IMR-90 (cell line): Measurements from ENCODE around the gene GAMT. TPM values are rescaled to one million over a fixed set of nuclear protein-coding genes. Genes with fewer than 3 reads are reported as not detected.

Experiments
- ATAC-seq: fragments of 200-7000 bp; cut with Tn5 transposase; 2 replicates; pipeline ENCODE4 v1.9.1; 2020; ENCODE audit warnings: low read depth, mild to moderate bottlenecking, moderate library complexity
- BruUV-seq: library from RNA; stranded (reverse); fragments of 400-500 nt; replicated peaks from 2 replicates; lab custom pipeline; 2021; lab: Mats Ljungman, UMichigan
- CTCF ChIA-PET: fragments of 300-600 bp; formaldehyde crosslinking; extraction: SDS; loops from one replicate; lab custom pipeline; 2021; ENCODE audit warnings: antibody characterized with exemption; lab: Yijun Ruan, JAX
- POLR2A ChIA-PET: fragments of 300-600 bp; sonication (Branson Sonifier 250); formaldehyde crosslinking; loops from one replicate; lab custom pipeline; 2022; ENCODE audit warnings: antibody characterized with exemption; ENCODE audit not compliant: unreplicated experiment; lab: Charles Lee
- DNase-seq: peaks from one replicate; pipeline ENCODE4 v3.0.0; 2013
- H2AFZ ChIP-seq: replicated peaks from 2 replicates; pipeline ENCODE3; 2013; ENCODE audit warnings: low read length, mild to moderate bottlenecking; ENCODE audit not compliant: poor library complexity
- H2AK5ac ChIP-seq: 2 replicates; pipeline ENCODE4 v1.6.1; 2013; ENCODE audit warnings: low read depth, low read length, inconsistent platforms
- H2AK9ac ChIP-seq: replicated peaks from 2 replicates; pipeline ENCODE3; 2013; ENCODE audit warnings: mild to moderate bottlenecking, low read depth, low read length, moderate library complexity; ENCODE audit not compliant: poor library complexity
- H2BK120ac ChIP-seq: 2 replicates; pipeline ENCODE4 v1.6.1; 2013; ENCODE audit warnings: low read depth, low read length, inconsistent platforms
- H2BK15ac ChIP-seq: 3 replicates; pipeline ENCODE4 v1.6.1; 2013; ENCODE audit warnings: low read depth, low read length, inconsistent platforms
- H2BK20ac ChIP-seq: 2 replicates; pipeline ENCODE4 v1.6.1; 2013; ENCODE audit warnings: low read depth, mild to moderate bottlenecking, inconsistent platforms, low read length, moderate library complexity
- H2BK5ac ChIP-seq: 2 replicates; pipeline ENCODE4 v1.6.1; 2013; ENCODE audit warnings: mild to moderate bottlenecking, low read depth, low read length, inconsistent platforms; ENCODE audit not compliant: poor library complexity, severe bottlenecking
- H3K14ac ChIP-seq: replicated peaks from 2 replicates; pipeline ENCODE4 v1.6.1; 2013; ENCODE audit warnings: low read depth, low read length, inconsistent platforms
- H3K18ac ChIP-seq: 2 replicates; pipeline ENCODE4 v1.6.1; 2013; ENCODE audit warnings: low read depth, low read length, control low read depth
- H3K23ac ChIP-seq: 2 replicates; pipeline ENCODE4 v1.6.1; 2013; ENCODE audit warnings: low read depth, low read length, inconsistent platforms
- H3K27ac ChIP-seq: 2 replicates; pipeline ENCODE4 v1.5.1; 2013; ENCODE audit warnings: mild to moderate bottlenecking, control low read depth, low read length; ENCODE audit not compliant: insufficient read depth
- H3K27me3 ChIP-seq: 2 replicates; pipeline ENCODE4 v1.6.1; 2013; ENCODE audit warnings: low read length; ENCODE audit not compliant: control insufficient read depth, insufficient read depth
- H3K36me3 ChIP-seq: 2 replicates; pipeline ENCODE4 v1.6.1; 2013; ENCODE audit warnings: low read length, mixed read lengths; ENCODE audit not compliant: control insufficient read depth, insufficient read depth
- H3K4ac ChIP-seq: 2 replicates; pipeline ENCODE4 v1.6.1; 2013; ENCODE audit warnings: low read depth, low read length, inconsistent platforms
- H3K4me1 ChIP-seq: 2 replicates; pipeline ENCODE4 v1.6.1; 2013; ENCODE audit warnings: low read length, mixed read lengths; ENCODE audit not compliant: control insufficient read depth, insufficient read depth
- H3K4me2 ChIP-seq: 2 replicates; pipeline ENCODE4 v1.6.1; 2013; ENCODE audit warnings: low read depth, mild to moderate bottlenecking, control low read depth, low read length, moderate library complexity
- H3K4me3 ChIP-seq: 2 replicates; pipeline ENCODE4 v1.5.1; 2013; ENCODE audit warnings: low read depth, mild to moderate bottlenecking, control low read depth, low read length, moderate library complexity; ENCODE audit not compliant: insufficient read depth
- H3K56ac ChIP-seq: 2 replicates; pipeline ENCODE4 v1.6.1; 2013; ENCODE audit warnings: low read length, inconsistent platforms; ENCODE audit not compliant: insufficient read depth; ENCODE audit errors: extremely low read depth
- H3K79me1 ChIP-seq, 2 experiments: 2 replicates each; pipeline ENCODE4 v1.6.1; 2013; ENCODE audit warnings: low read length in 2 of 2, inconsistent platforms in 1 of 2, low read depth in 1 of 2
- H3K9ac ChIP-seq: 2 replicates; pipeline ENCODE4 v1.6.1; 2013; ENCODE audit warnings: low read depth, low read length, control low read depth
- H3K9me1 ChIP-seq: 2 replicates; pipeline ENCODE4 v1.6.1; 2013; ENCODE audit warnings: low read length, inconsistent platforms; ENCODE audit not compliant: insufficient read depth
- H3K9me3 ChIP-seq: 2 replicates; pipeline ENCODE4 v1.6.1; 2013; ENCODE audit warnings: low read length; ENCODE audit not compliant: control insufficient read depth, insufficient read depth
- H4K20me1 ChIP-seq: 2 replicates; pipeline ENCODE4 v1.6.1; 2013; ENCODE audit warnings: low read length, inconsistent platforms; ENCODE audit not compliant: insufficient read depth
- H4K5ac ChIP-seq: 2 replicates; pipeline ENCODE4 v1.6.1; 2013; ENCODE audit warnings: mild to moderate bottlenecking, low read depth, low read length, control low read depth
- H4K8ac ChIP-seq, 2 experiments: 2 replicates each; pipeline ENCODE4 v1.6.1; 2013; ENCODE audit warnings: low read depth in 2 of 2, low read length in 2 of 2, control low read depth in 1 of 2, inconsistent platforms in 1 of 2
- H4K91ac ChIP-seq: 2 replicates; pipeline ENCODE4 v1.6.1; 2013; ENCODE audit warnings: low read depth, low read length, inconsistent platforms; ENCODE audit not compliant: insufficient read depth
- BHLHE40 ChIP-seq: fragments of 150-350 bp; IDR thresholded peaks from 2 replicates; pipeline ENCODE4 v1.6.1; 2016; ENCODE audit warnings: mild to moderate bottlenecking, low read depth, low read length
- CEBPB ChIP-seq: IDR thresholded peaks from 2 replicates; pipeline ENCODE4 v1.6.1; 2012; ENCODE audit warnings: low read depth, low read length, improper control_type of control experiment
- CHD1 ChIP-seq: IDR thresholded peaks from 2 replicates; pipeline ENCODE4 v1.6.1; 2012; ENCODE audit warnings: low read depth, low read length, improper control_type of control experiment
- FOS ChIP-seq: fragments of 150-350 bp; IDR thresholded peaks from 2 replicates; pipeline ENCODE4 v1.6.1; 2016; ENCODE audit warnings: low read depth, low read length
- MAZ ChIP-seq: IDR thresholded peaks from 2 replicates; pipeline ENCODE4 v1.6.1; 2012; ENCODE audit warnings: low read depth, mild to moderate bottlenecking, low read length, improper control_type of control experiment, moderate library complexity, borderline replicate concordance
- MXI1 ChIP-seq: IDR thresholded peaks from 2 replicates; pipeline ENCODE4 v1.6.1; 2012; ENCODE audit warnings: low read depth, mild to moderate bottlenecking, low read length, moderate library complexity, borderline replicate concordance
- NFE2L2 ChIP-seq: fragments of 150-350 bp; IDR thresholded peaks from 2 replicates; pipeline ENCODE4 v1.6.1; 2016; ENCODE audit warnings: low read depth, mild to moderate bottlenecking, low read length
- POLR2A ChIP-seq: IDR thresholded peaks from 2 replicates; pipeline ENCODE4 v1.6.1; 2012; ENCODE audit warnings: mild to moderate bottlenecking, low read depth, low read length
- RCOR1 ChIP-seq: IDR thresholded peaks from 2 replicates; pipeline ENCODE4 v1.6.1; 2012; ENCODE audit warnings: mild to moderate bottlenecking, low read length, improper control_type of control experiment; ENCODE audit not compliant: insufficient replicate concordance
- RFX5 ChIP-seq: IDR thresholded peaks from 2 replicates; pipeline ENCODE4 v1.8.0; 2012; ENCODE audit warnings: low read depth, mild to moderate bottlenecking, low read length, moderate library complexity
- SMC3 ChIP-seq: fragments of 150-350 bp; IDR thresholded peaks from 2 replicates; pipeline ENCODE4 v1.6.1; 2016; ENCODE audit warnings: low read depth, mild to moderate bottlenecking, antibody characterized with exemption, low read length, moderate library complexity
- whole genome bisulfite sequencing, 2 experiments: methylation state at CpG; one replicate each; pipeline versions ENCODE4 v1.1.5 to v1.1.7; 2013; ENCODE audit warnings: missing lambda C conversion rate in 2 of 2; ENCODE audit not compliant: insufficient read length in 1 of 2; ENCODE audit errors: extremely low coverage in 2 of 2; 5-methylcytosine and 5-hydroxymethylcytosine counted together
- dilution Hi-C: fragments of 300-500 bp; cut with HindIII; formaldehyde crosslinking; loops from one replicate; pipeline ENCODE4 v1.14.3; 2018; ENCODE audit warnings: low sequenced_read_pairs; ENCODE audit not compliant: unreplicated experiment
- in situ Hi-C: fragments of 300-500 bp; cut with MboI; formaldehyde crosslinking; loops from 3 replicates; pipeline ENCODE4 v1.14.3; 2019; ENCODE audit warnings: low sequenced_read_pairs, inconsistent platforms, mixed read lengths
- intact Hi-C: fragments of 100-400 bp; cut with micrococcal nuclease; formaldehyde crosslinking; loops from 2 replicates; pipeline ENCODE4 v1.10.0; 2022
- polyA plus RNA-seq, 3 experiments: library from polyadenylated mRNA; depleted of rRNA; stranded (reverse); fragments of >200 nt; gene quantifications; 2 replicates each; pipeline ENCODE4 v1.2.3, GENCODE V29; 2012; ENCODE audit warnings: low replicate concordance in 1 of 3
- total RNA-seq: library from RNA; depleted of rRNA; stranded (reverse); fragments of >200 nt; gene quantifications from 2 replicates; pipeline ENCODE4 v1.2.3, GENCODE V29; 2012
- TF ChIP-seq, protein P1 (sequence below): fragments of 150-350 bp; IDR thresholded peaks from 2 replicates; pipeline ENCODE4 v1.6.1; 2016; ENCODE audit warnings: low read depth, mild to moderate bottlenecking, low read length, moderate library complexity, borderline replicate concordance
- TF ChIP-seq, protein P2 (sequence below): fragments of 150-350 bp; IDR thresholded peaks from 2 replicates; pipeline ENCODE4 v1.6.1; 2017; ENCODE audit warnings: mild to moderate bottlenecking, antibody characterized with exemption, low read length, low read depth
- TF ChIP-seq, protein P3 (sequence below): conservative IDR thresholded peaks from 2 replicates; pipeline ENCODE4 v1.5.1; 2012; ENCODE audit warnings: mild to moderate bottlenecking, low read depth, low read length, improper control_type of control experiment

GAMT gene
- total and polyA plus RNA-seq, 2 of the 4 experiments (the other 2 are of a cell fraction): 22.8 to 51.8 TPM

DNA sequence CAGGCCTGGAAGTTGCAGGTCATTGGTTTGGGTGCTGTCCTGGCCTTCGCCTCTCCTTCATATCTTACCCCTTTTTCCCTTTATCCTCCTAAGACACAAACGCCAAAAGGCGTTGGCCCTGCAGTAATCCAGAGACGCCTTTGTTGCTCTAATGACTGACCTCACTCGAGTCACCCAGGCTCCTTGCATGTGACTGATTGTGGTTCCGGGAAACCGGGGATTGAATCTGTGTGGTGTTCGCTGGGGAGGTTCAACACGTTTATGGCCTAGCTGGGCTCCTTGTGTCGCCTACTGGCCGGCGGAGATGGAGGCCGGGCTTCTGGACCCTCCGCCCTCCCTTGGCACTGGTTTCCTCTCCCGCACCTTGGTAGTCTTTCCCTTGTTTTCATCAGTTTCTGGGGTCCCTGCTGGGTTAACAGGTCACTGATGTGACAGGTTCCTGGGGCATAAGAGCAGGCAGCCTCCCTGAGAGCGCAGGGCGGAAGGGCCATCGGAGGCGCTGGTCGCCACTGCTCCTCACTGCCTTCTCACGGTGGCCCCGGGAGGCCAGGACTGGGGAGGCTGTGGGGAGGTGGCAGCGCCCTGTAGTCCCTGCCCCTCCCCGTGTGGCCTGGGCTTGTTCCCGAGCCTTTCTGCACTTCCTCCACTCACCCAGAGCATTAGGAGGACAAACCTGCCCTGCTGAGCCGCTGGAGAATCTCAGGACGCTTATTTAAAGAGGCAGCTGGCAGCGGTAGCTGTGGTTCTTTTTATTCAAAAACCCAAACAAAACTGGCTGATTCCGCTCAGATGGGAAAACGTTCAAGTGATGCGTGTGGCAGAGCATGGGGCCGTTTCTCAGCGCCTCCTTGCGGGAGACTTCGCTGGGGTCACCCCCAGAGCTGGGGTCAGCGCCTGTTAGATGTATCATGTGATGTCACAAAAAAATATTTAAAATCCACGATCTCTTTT lies 35.7 kb downstream of the GAMT start:
- no peak overlapping the region for H3K4ac ChIP-seq
- no peaks in the 10 kb centered on the region for H3K9me3 ChIP-seq
- no peak overlapping the region for H4K91ac ChIP-seq
- H2AK9ac ChIP-seq: no peak overlapping the region
- H2BK5ac ChIP-seq: no peak overlapping the region
- DNase-seq (no peak), ATAC-seq (no peak)
- no peaks in the 10 kb centered on the region for H3K27me3 ChIP-seq
- H3K56ac ChIP-seq: no peak overlapping the region
- no peaks in the 10 kb centered on the region; the same call in 1 of the 2 replicates for H4K20me1 ChIP-seq
- H4K5ac ChIP-seq: no peak overlapping the region
- no peak overlapping the region for H2AK5ac ChIP-seq
- H3K14ac ChIP-seq: no peak overlapping the region
- H3K4me2 ChIP-seq: no peak overlapping the region
- no peak overlapping the region for H3K18ac ChIP-seq
- no peak overlapping the region for H3K9ac ChIP-seq
- no peak overlapping the region for H3K27ac ChIP-seq
- no peak overlapping the region for H3K4me3 ChIP-seq
- dilution Hi-C loops (no loop called here), in situ Hi-C loops (no loop called here), intact Hi-C loops (no loop called here)
- peaks cover 53% of the 10 kb centered on the region for H3K36me3 ChIP-seq
- H3K9me1 ChIP-seq: peaks cover 4% of the 10 kb centered on the region
- no peak overlapping the region for H2BK20ac ChIP-seq
- POLR2A ChIA-PET: no interaction called here
- H3K4me1 ChIP-seq: peaks cover 8% of the 10 kb centered on the region
- H2BK15ac ChIP-seq: no peak overlapping the region
- H3K79me1 ChIP-seq: peaks cover 0 to 40% of the 10 kb centered on the region in 2 experiments; a peak in 3 of 4 replicates
- no peak overlapping the region for H4K8ac ChIP-seq
- BruUV-seq: no TSS peak
- 86% methylated on average over 18 of the region's 37 CpGs; no CpG with 5 or more reads in 1 of the 2 experiments for WGBS, 2 experiments
- CTCF ChIA-PET: no interaction called here
- no peak overlapping the region for H3K23ac ChIP-seq
- H2BK120ac ChIP-seq: no peak overlapping the region
- no peak overlapping the region for H2AFZ ChIP-seq
- TF ChIP-seq NFE2L2: no peak
- TF ChIP-seq SMC3: no peak
- TF ChIP-seq, protein P1, sequence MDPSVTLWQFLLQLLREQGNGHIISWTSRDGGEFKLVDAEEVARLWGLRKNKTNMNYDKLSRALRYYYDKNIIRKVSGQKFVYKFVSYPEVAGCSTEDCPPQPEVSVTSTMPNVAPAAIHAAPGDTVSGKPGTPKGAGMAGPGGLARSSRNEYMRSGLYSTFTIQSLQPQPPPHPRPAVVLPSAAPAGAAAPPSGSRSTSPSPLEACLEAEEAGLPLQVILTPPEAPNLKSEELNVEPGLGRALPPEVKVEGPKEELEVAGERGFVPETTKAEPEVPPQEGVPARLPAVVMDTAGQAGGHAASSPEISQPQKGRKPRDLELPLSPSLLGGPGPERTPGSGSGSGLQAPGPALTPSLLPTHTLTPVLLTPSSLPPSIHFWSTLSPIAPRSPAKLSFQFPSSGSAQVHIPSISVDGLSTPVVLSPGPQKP: no peak
- TF ChIP-seq POLR2A: no peak
- no peak for TF ChIP-seq CHD1
- TF ChIP-seq CEBPB: no peak
- no peak for TF ChIP-seq BHLHE40
- no peak for TF ChIP-seq MAZ
- TF ChIP-seq, protein P2, sequence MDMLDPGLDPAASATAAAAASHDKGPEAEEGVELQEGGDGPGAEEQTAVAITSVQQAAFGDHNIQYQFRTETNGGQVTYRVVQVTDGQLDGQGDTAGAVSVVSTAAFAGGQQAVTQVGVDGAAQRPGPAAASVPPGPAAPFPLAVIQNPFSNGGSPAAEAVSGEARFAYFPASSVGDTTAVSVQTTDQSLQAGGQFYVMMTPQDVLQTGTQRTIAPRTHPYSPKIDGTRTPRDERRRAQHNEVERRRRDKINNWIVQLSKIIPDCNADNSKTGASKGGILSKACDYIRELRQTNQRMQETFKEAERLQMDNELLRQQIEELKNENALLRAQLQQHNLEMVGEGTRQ: no peak
- no peak for TF ChIP-seq RCOR1
- TF ChIP-seq, protein P3, sequence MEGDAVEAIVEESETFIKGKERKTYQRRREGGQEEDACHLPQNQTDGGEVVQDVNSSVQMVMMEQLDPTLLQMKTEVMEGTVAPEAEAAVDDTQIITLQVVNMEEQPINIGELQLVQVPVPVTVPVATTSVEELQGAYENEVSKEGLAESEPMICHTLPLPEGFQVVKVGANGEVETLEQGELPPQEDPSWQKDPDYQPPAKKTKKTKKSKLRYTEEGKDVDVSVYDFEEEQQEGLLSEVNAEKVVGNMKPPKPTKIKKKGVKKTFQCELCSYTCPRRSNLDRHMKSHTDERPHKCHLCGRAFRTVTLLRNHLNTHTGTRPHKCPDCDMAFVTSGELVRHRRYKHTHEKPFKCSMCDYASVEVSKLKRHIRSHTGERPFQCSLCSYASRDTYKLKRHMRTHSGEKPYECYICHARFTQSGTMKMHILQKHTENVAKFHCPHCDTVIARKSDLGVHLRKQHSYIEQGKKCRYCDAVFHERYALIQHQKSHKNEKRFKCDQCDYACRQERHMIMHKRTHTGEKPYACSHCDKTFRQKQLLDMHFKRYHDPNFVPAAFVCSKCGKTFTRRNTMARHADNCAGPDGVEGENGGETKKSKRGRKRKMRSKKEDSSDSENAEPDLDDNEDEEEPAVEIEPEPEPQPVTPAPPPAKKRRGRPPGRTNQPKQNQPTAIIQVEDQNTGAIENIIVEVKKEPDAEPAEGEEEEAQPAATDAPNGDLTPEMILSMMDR: no peak
- TF ChIP-seq FOS: no peak
- TF ChIP-seq RFX5: no peak
- TF ChIP-seq MXI1: no peak
